ENCODE data around the gene ERC1. TPM values are rescaled to one million over a fixed set of nuclear protein-coding genes. Genes with fewer than 3 reads are reported as not detected.

The ERC1 gene
- total RNA-seq, 2 experiments from 2014 or later, result 21.7 to 27.0 TPM

- Mint-ChIP-seq H3K4me1 (ENCODE audit: low read depth) (no peaks in the 10 kb centered on the region), H3K27ac (no peak overlapping the region), H3K27me3 (no peaks in the 10 kb centered on the region), H3K4me3 (no peak overlapping the region), H3K9me3 (no peaks in the 10 kb centered on the region), H3K36me3 (ENCODE audit: low read depth) (peaks cover 8% of the 10 kb centered on the region)
- TF ChIP-seq, protein P1, sequence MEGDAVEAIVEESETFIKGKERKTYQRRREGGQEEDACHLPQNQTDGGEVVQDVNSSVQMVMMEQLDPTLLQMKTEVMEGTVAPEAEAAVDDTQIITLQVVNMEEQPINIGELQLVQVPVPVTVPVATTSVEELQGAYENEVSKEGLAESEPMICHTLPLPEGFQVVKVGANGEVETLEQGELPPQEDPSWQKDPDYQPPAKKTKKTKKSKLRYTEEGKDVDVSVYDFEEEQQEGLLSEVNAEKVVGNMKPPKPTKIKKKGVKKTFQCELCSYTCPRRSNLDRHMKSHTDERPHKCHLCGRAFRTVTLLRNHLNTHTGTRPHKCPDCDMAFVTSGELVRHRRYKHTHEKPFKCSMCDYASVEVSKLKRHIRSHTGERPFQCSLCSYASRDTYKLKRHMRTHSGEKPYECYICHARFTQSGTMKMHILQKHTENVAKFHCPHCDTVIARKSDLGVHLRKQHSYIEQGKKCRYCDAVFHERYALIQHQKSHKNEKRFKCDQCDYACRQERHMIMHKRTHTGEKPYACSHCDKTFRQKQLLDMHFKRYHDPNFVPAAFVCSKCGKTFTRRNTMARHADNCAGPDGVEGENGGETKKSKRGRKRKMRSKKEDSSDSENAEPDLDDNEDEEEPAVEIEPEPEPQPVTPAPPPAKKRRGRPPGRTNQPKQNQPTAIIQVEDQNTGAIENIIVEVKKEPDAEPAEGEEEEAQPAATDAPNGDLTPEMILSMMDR (IDR thresholded peaks at IDR 0.05), result no peak
- intact Hi-C loops (cut with micrococcal nuclease), result no loop called here
- ATAC-seq (no peak), DNase-seq (no peak)
- ChIA-PET POLR2A (interaction anchor here (1.1 kb wide), 1 partner anchor 12 kb away, joined by 3 read pairs; no protein-coding TSS in a partner anchor), CTCF (interaction anchor here (0.8 kb wide), 1 partner anchor 61 kb away, joined by 3 read pairs; no protein-coding TSS in a partner anchor)
These were observed 188.1 kb downstream of the ERC1 start for GRCh38 chr12:1179128-1179527.

GRCh38 chr12:1182069-1182468, 191.0 kb downstream of the ERC1 start:
- TF ChIP-seq, protein P1 (IDR thresholded peaks at IDR 0.05), result no peak
- ChIA-PET POLR2A (no interaction called here), CTCF (interaction anchor here (0.8 to 3.2 kb wide), 4 partner anchors 64 to 453 kb away, joined by 4 to 11 read pairs (median 4); no protein-coding TSS in a partner anchor)
- Mint-ChIP-seq H3K27ac (no peak overlapping the region), H3K36me3 (ENCODE audit: low read depth) (peaks cover 4% of the 10 kb centered on the region), H3K27me3 (no peaks in the 10 kb centered on the region), H3K4me1 (ENCODE audit: low read depth) (peaks cover 2% of the 10 kb centered on the region), H3K4me3 (no peak overlapping the region), H3K9me3 (no peaks in the 10 kb centered on the region)
- intact Hi-C loops (cut with micrococcal nuclease), result no loop called here
- no peak for DNase-seq
- ATAC-seq, result no peak

- no peak overlapping the region for H3K4me3 Mint-ChIP-seq
- no peak for DNase-seq
- no peaks in the 10 kb centered on the region for H3K27me3 Mint-ChIP-seq
- ATAC-seq, result no peak
- H3K36me3 Mint-ChIP-seq (ENCODE audit: low read depth), result peaks cover 4% of the 10 kb centered on the region
- H3K27ac Mint-ChIP-seq, result no peak overlapping the region
- H3K9me3 Mint-ChIP-seq, result no peaks in the 10 kb centered on the region
- intact Hi-C loops (cut with micrococcal nuclease), result no loop called here
- ChIA-PET CTCF (interaction anchor here (3.2 kb wide), 1 partner anchor 67 kb away, joined by 11 read pairs; no protein-coding TSS in a partner anchor), POLR2A (no interaction called here)
- peaks cover 2% of the 10 kb centered on the region for H3K4me1 Mint-ChIP-seq (ENCODE audit: low read depth)
- TF ChIP-seq, protein P1 (IDR thresholded peaks at IDR 0.05), result no peak
These were observed 193.4 kb downstream of the ERC1 start for GRCh38 chr12:1184402-1184801.

- ATAC-seq (peak; percentile 7), DNase-seq (no peak)
- Mint-ChIP-seq H3K27me3 (no peaks in the 10 kb centered on the region), H3K36me3 (ENCODE audit: low read depth) (peaks cover under 1% of the 10 kb centered on the region), H3K4me3 (no peak overlapping the region), H3K27ac (no peak overlapping the region), H3K4me1 (ENCODE audit: low read depth) (peaks cover 2% of the 10 kb centered on the region), H3K9me3 (no peaks in the 10 kb centered on the region)
- intact Hi-C loops (cut with micrococcal nuclease), result no loop called here
- CTCF ChIA-PET, result interaction anchor here (0.9 to 1.0 kb wide), 2 partner anchors 68 to 398 kb away, joined by 3 to 6 read pairs; no protein-coding TSS in a partner anchor
- TF ChIP-seq, protein P1 (IDR thresholded peaks at IDR 0.05), result no peak
- POLR2A ChIA-PET, result no interaction called here
These were observed 194.6 kb downstream of the ERC1 start for GRCh38 chr12:1185460-1186182.

GRCh38 chr12:1186298-1186697, 195.3 kb downstream of the ERC1 start:
- no peaks in the 10 kb centered on the region for H3K36me3 Mint-ChIP-seq (ENCODE audit: low read depth)
- DNase-seq (no peak), ATAC-seq (no peak)
- CTCF ChIA-PET, result interaction anchor here (0.9 to 1.0 kb wide), 2 partner anchors 68 to 397 kb away, joined by 3 to 6 read pairs; no protein-coding TSS in a partner anchor
- TF ChIP-seq, protein P1 (IDR thresholded peaks at IDR 0.05), result no peak
- peaks cover 2% of the 10 kb centered on the region for H3K4me1 Mint-ChIP-seq (ENCODE audit: low read depth)
- intact Hi-C loops (cut with micrococcal nuclease), result no loop called here
- POLR2A ChIA-PET, result no interaction called here
- H3K4me3 Mint-ChIP-seq, result no peak overlapping the region
- H3K9me3 Mint-ChIP-seq, result no peaks in the 10 kb centered on the region
- no peaks in the 10 kb centered on the region for H3K27me3 Mint-ChIP-seq
- H3K27ac Mint-ChIP-seq, result no peak overlapping the region

Data from activated CD8-positive, alpha-beta T cell treated with anti-CD3 and anti-CD28 coated beads for 36 hours (primary cell).